ENCODE results near the gene CFDP1.

- TF ChIP-seq REST (IDR thresholded peaks at IDR 0.05; ENCODE audit: insufficient read depth in 1 of 2, low read depth in 2 of 2, low read length in 2 of 2) (no peak), POLR2AphosphoS5 (IDR thresholded peaks at IDR 0.05; ENCODE audit: low read depth, low read length) (no peak), SIN3A (IDR thresholded peaks at IDR 0.05; ENCODE audit: borderline replicate concordance, insufficient read depth, low read length) (no peak), FOXP2 (optimal IDR thresholded peaks at IDR 0.05; ENCODE audit: borderline replicate concordance, extremely low read depth, extremely low read length, insufficient read depth) (no peak)
These were observed 135.0 kb downstream of the CFDP1 start for GRCh38 chr16:75298267-75298666.

Measured in PFSK-1 (cell line).